HG03457 (cell line): ENCODE data around the gene HES3.
A peak's percentile ranks its signal among the peaks of the same experiment; 100 is the strongest.

Source experiments
- ATAC-seq: cut with Tn5 transposase; IDR thresholded peaks from one replicate; pipeline ENCODE4 v1.9.1; 2021; ENCODE audit warnings: moderate number of reproducible peaks; ENCODE audit not compliant: unreplicated experiment

HES3 gene

DNA sequence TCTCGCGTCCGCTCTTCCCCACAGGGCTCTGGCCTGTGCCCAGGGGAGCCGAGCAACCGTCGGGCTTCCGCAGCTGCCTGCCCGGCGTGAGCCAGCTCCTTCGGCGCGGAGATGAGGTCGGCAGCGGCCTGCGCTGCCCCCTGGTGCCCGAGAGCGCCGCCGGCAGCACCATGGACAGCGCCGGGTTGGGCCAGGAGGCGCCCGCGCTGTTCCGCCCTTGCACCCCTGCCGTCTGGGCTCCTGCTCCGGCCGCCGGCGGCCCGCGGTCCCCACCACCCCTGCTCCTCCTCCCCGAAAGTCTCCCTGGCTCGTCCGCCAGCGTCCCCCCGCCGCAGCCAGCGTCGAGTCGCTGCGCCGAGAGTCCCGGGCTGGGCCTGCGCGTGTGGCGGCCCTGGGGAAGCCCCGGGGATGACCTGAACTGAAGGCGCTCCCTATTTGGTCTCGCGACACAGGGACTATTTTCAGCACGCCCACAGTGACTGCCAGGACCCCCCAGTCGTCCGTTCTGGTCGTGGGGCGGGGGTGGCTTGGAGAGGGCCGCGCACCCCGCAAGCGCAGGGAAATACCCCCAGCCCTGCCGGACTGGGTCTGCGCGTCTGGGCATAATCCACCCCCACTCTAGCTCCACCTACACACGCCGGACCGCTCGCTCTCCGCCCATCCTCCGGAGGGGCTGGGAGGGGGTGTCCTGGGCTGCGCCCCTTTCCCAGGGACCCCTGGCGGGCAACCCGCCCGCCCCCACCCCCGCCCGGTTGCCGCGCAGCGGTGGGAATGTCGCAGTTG, 1.3 kb downstream of the HES3 start:
- peak; percentile 48 for ATAC-seq

DNA sequence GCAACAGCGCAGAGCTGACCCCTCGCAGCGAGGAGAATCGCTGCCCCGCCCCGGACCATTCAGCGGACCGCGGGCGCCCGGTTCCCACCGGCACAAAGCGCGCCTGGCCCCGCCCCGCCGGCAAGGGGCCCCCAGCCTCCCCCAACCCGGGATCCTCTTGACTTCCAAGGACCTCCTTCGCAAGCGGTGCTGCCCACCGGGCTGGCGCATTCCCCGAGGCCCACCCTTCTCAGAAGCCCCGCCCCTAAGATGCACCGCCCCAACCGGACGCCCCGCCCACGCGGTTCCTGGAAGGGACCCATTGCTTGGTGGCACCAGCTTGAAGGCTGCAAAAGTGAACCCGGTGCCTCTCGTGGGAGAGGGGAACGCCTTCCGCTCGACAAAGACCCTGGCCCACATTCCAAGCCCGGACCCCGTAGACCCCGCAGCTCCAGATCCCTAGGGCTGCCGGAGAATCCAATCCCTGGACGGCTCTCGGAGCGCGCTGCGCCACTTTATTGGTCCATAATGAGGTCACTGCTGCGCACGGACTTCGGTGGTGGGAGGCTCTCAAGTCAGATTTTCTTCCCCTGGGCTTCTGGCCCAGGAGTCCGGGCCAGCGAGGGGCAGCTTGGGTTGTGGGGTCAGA, 2.0 kb downstream of the HES3 start:
- no peak for ATAC-seq

DNA sequence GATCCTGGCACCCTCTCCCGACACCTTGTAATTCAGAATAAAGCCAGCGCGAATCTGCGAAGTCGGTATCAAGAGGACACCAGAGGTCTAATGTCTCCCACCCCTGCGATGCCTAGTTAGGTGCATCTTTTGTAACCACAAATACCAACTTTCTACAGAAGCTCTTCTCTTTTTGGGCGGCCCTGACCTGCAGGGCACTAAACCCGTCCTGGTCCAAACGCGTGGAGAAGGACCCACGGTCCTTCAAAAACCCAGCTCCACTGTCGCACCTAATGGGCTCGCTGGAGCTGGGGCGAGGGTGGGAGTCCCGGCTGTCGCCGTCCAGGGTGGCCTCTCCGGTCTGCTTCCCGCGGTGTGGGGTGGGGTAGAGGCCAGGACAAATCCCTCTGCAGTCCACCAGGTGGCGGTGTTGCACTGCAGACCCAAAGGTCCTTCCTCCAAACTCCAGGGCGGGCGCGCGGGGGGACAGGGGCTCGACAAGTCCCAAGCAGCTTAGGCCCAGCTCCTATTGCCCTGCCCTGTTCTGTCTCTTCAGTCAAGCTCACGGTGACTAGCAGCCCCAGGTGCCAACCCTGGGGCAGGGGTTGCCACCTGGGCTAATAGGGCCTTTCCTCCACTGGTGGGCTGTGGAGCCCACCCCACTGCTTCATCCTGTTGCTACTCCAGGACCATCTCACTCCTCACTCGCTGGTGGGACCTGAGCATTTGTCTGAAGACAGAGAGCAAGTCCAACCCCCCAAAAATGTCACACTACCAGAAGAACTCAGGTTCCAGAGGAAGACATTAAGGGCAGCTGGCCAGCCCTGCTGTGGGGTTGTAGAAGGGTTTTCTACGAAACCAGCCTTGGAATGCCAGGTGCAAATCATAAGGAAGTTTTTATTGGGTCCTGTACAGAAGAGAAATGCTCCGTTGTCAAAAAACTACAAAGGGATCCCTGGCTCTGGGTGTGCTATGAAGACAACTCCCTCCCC, 2.8 kb downstream of the HES3 start:
- no peak for ATAC-seq

DNA sequence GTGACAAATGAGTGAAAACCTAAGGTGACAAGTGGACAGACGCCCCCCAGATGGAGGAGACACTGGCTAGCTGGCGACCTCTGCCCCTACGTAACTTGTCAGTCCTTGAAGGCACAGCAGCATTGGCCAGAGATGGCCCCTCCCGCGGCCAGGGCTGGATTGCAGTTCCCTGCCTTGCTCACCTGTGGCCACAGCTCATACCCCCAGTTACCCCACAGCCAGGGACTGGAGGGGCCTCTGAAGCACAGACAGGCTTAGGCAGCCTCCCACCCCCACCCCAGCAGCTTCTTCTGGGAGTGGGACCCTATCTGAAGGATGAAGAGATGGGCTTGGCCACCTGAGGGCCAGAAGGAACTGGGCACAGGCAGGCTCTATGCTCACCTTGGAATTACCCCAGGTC, 3.7 kb downstream of the HES3 start:
- ATAC-seq: no peak

DNA sequence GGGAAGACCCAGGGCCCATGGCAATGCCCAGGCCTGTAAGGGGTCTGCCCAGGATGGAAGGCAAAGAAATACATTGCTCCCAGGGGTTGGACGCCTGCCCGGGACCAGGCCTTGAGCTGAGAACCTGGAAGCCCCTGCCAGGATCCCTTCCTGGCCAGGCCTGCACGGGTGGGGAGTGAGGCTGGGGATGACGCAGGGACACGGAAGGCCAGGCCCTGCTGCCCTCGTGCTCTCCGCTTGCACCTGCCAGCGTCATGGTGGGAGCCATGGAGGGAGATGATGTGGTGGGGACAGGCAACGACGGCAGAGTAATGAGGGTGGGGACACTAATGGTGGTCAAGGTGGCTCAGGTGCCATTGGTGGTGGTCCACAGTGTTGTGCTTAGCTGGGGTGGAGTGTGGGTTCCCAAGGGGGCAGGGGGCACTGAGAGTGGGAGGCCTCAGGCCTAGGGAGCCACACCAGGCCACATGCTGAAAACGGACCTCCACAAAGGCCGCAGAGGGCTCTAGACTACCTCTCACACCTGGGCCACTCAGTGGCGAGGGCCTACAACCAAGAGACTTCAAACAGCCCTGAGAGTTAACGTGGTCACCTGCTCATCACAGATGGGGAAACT, 4.3 kb downstream of the HES3 start:
- ATAC-seq: no peak

DNA sequence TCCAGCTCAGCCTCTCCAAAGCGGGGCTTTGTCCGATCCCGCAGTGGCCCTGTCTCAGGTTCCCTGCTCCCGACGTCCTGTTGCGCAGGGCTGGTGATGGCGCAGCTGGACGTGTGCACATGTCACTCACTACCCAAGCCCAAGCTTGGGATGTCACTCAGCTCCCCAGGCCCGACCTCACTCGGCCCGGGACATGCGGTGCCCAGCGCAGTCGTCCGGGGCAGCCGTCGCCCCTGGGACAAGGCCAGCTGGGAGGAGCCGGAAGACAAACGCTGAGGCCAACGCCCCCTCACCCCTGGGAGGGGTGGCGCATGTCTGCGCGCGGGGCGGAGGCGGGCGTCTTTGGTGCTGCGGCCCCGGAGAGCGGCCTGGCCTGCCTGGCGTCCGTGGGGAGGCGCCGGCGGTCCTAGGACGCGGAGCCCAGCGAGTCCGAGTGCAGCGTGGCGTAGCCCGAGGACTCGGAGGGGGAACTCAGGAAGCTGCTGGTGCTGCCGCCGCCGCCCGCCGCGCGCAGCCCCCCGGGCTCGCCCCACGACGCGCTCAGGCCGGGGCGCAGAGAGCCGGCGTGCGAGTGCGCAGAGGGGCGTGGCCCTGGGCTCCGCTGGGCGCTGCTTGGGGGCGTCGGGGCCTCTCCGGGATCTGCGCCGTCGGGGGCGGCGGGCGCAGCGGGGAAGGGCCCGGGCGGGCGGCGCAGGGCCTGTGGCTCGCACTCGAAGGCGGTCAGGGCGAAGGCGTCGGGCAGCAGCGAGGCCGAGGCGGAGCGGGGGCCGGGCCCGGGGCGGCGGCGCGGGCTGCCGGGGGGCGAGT, 5.2 kb downstream of the HES3 start:
- no peak for ATAC-seq

DNA sequence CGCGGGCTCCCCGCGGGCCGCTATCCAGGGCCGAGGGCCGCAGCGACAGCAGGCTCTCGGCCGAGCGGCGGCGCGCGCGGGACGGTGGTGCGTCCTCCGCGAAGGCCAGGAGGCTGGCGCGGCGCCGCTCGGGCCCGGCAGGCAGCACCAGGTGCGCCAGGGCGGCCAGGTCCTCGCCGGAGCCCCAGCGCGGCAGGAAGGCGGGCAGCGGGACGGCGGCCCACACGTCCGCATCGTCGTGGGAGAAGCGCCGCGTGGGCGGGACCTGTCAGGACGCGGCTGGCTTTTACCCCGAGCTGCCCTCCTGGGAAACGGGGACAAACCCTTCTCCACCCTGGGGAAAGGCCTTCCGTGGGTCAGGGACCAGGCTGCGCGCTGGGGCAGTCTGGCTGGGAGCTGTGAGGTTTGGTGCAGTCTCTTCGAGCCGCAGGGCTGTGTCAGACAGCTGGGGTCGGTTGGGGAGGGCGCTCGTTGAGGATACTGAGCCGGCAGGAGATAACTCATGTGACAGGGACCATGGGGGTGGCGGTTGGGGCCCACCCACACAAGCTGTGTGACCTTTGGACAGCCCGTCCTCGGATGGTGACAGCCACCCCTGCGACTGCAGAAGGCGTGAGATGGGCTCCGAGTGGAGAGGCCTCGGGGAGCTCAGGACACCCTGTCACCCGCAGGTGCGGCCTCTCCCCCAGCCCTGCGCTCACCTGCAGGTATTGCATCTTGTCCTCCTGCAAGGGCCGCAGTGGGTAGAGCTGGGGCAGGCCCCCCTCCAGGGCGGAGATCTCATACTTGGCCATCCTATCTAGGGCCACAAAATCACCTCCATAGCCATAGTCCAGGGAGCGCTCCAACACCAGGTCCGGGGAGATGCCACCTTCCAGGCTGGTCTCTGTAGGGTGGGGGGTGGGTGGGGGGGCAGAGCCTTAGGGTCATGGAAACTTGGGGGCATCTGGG, 6.0 kb downstream of the HES3 start:
- ATAC-seq: no peak

DNA sequence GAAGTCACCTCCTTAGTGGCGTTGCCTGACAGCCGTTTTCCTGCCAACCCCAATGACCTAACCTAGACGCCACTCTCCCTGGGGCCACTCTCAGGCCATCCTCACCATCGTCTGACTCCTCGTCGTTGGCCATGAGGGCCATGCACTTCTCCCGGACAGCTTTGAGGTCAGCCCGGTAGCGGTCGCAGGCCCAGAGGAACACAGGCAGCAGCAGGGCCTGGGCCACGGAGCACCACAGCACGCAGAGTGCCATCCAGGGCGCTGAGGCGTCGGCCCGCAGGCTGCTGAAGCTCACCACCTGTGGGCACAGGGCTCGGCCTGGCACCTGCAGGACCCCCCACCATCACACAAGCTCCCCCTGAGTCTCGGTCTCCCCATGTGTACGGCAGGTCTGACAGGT, 7.3 kb downstream of the HES3 start:
- no peak for ATAC-seq

DNA sequence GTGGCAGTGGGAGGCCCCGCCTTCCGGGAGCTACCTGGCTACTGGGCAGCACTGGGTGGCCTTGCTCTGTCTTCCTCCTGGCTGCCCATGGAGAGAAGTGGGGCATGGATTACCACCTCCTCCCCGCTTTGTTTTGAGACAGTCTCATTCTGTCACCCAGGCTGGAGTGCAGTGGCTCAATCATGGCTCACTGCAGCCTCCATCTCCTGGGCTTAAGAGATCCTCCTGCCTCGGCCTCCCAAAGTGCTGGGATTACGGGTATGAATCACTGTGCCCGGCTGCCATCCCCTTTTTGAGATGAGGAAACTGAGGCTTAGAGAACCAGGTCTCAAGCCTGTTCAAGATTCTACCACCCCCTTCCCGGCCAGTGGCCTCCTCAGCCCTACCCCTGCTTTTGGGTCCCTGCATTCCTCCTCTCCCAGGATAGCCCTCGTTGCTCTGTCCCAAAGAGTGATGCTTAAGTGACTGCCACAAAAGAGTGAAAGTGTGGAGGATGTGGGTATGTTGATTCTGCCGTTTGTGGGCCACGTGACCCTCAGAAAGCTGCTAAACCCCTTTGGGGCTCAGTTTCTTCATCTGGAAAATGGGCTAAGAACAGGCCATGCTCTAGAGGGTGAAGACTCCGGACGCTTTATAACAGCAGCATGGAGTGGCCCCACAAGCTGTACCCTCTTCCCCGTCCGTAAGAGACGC, 7.8 kb downstream of the HES3 start:
- no peak for ATAC-seq

DNA sequence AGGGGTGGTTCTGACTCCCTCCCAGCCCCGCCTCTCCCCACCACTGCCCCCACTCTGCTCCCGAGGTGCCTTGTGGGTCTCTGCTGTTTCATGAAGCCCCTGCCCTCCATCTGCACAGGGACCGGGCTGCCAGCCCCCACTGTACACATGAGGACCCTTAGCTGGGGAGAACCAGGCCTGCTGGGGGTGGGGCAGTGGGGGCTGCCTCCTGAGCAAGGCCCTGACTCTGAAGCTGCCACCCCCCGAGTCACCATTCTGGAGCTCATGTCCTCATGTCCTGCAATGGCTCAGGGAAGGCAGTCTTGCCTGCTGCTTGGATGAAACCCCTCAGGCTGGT, 8.4 kb downstream of the HES3 start:
- no peak for ATAC-seq

DNA sequence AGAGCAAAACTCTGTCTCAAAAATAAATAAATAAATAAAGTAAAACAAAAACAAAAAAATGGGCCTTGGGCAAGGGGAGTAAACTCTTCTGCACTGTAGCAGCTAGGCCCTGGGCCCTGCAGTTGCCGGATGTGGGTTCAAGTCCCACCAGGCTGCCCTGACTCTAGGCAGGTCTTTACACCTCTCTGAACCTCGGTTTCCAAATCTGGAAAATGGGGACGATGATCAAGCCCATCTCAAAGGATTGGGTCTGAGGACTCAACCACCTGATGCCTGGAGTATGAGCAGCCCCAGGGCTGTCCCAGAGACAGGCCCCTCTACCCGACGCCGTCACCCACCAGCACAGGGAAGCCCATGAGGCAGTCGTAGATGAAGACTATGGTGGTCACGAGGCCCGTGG, 9.4 kb downstream of the HES3 start:
- no peak for ATAC-seq

DNA sequence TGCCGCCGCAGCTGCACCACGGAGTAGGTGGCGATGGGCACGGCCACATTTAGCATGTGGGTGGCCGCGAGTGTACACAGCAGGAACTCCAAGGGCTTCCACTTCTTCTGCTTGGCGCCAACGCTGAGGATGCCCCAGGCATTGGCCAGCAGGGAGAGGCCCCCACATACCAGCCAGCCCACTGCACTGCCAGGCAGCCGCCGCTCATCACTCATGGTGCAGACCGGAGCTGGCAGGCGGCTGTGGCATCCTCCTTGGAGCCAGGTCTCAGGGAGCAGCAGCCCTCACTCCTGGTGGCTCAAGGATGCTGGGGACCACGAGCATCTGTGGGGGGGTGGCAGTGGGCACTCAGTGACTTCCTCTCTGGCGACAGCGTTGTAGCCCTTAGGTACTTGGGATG, 10.7 kb downstream of the HES3 start:
- ATAC-seq: no peak

DNA sequence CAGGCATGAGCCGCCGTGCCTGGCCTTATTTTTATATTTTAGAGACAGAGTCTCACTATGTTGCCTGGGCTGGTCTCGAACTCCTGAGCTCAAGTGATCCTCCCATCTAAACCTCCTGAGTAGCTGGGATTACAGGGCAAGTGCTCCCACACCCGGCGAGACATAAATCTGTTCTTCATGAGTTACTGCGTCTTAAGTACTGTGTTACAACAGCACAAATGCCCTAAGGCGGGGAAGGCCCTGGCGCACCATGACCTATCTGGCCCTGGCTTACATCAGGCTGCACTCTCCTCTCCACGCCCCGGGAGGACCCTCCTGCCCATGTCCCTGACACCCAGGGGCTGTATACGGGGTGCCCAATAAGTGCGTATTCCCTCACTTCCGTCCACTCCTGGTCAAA, 12.7 kb downstream of the HES3 start:
- ATAC-seq: no peak

DNA sequence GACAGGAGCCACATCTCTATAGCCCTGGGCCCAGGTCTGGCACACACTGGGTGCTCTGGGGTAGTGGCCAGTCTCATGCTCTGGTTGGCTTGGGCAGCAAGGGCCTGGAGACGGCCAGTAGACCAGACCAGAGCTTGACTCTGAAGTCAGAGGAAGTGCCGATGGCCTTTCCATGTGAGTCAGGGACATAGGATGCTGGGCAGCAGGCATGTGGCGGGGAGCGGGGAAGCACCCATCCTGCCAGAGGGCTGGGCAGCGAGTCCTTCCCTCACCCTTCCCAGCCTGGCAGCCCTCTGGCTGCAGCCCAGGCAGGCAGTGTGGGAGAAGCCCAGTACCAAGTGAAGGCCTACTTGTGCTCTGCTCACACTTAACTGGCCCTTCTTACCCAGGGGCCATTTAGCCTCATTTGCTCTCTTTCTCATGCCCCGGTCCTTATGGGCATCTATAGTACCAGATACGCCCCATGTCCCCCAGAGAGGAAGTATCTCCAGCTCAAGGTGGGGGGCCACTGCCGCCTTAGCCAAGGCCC, 13.6 kb downstream of the HES3 start:
- no peak for ATAC-seq

DNA sequence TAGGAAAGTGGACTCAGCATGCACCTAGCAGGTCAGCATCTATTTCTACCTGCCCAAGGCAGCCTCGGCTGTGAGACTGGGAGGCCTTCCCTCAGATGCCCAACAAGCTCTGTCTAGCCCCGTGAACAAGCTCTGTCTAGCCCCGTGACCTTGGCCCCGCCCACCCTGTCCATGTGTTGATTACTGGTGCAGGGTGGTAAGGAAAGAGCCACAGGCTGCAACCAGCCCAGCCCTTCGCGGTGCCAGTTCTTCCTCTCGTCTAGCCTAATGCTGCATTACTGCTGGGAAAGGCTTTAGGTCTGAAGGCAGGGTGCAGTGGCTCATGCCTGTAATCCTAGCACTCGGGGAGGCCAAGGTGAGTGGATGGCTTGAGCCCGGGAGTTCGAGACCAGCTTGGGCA, 14.7 kb downstream of the HES3 start:
- ATAC-seq: no peak

DNA sequence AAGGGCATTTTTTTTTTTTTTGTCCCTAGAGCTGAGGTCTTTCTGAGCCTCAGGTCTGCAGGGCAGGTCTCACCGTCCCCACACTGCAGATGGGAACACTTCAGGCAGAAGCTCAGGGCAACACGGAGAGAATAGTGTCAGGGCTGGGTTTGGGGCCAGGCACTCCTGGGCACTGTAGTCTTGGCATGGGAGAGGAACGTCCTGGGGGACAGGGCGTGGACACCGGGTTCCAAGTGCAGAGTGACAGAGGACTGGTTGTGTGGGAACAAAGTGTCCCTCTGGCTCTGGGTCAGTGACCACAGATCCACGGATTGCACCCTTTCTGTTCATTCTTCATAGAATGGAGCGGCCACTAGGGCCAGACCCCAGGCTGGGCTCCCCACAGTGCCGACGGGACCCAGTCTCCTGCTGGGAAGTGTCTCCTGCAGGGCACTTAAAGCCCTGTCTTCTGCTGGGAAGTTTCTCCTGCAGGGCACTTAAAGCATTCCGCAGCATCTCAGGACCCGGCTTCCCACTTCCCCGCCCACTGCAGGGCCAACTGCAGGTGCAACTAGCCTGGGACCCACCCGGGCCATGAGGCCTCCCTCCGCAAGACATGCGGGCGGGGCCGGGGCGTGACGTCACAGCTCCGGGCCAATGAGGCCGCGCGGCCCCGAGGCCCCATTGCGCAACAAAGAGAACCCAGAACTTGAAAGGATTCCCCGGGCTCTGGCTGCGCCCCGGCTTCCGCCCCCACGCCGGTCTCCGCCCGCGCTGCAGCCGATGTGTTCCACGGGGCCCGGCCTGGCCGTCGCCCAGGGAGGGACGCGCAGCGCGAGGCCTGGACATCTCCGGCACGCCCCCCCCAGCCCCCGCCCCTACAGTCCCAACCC, 15.7 kb downstream of the HES3 start:
- no peak for ATAC-seq

DNA sequence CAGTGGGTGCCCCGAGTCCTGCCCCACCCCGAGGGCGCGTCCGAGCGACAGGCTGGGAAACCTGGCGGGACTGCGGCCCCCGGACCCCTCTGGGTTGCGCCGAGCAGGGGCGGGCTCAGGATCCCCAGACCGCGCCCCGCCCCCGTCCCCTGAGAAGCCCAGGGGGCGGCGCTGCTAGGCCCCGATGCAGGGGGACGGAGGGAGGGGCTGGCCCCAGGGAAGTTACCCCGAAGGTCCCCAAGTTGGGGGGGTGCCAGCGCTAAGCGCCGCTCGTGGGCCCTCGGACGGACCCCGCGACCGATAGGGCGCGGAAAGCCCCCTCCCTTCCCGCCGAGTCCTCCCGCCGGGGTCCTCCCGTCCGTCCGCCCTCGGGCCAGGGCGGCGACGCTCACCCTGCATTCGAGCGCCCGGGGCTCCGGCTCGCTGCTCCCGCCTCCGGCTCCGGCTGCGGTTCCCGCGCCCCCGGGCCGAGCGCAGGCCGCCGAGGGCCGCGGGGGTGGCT, 16.5 kb downstream of the HES3 start:
- ATAC-seq: no peak
